Common myeloid progenitor, CD34-positive (primary cell): ENCODE results near the gene DGKB.

Experiments
- CTCF ChIA-PET: fragments of 350-600 bp; sonication (Branson Sonifier 250); formaldehyde crosslinking; loops from one replicate; lab custom pipeline; 2021; ENCODE audit warnings: antibody characterized with exemption; lab: Charles Lee
- POLR2A ChIA-PET: fragments of 350-600 bp; sonication (Branson Sonifier 250); formaldehyde crosslinking; loops from one replicate; lab custom pipeline; 2021; ENCODE audit warnings: antibody characterized with exemption; lab: Charles Lee
- DNase-seq, 3 donors: peaks; one replicate each; pipeline versions ENCODE4 v3.0.0 to v3.0.0-alpha.2; 2013
- H3K27ac ChIP-seq, 2 experiments: 1 replicate in 1 of 2; 2 replicates in 1 of 2; pipeline ENCODE4 v1.7.0; 2013; ENCODE audit warnings: inconsistent platforms in 2 of 2, low read length in 2 of 2, mild to moderate bottlenecking in 2 of 2, low read depth in 1 of 2, moderate library complexity in 1 of 2; ENCODE audit not compliant: severe bottlenecking in 2 of 2, insufficient read depth in 1 of 2, poor library complexity in 1 of 2
- H3K27me3 ChIP-seq, 5 experiments: replicated peaks in 2 of 5; 1 replicate in 3 of 5; 2 replicates in 2 of 5; pipeline versions ENCODE4 v1.6.1 to v1.7.0; 2013; ENCODE audit warnings: low read length in 4 of 5, mild to moderate bottlenecking in 2 of 5, moderate library complexity in 2 of 5, inconsistent platforms in 1 of 5; ENCODE audit not compliant: insufficient read depth in 5 of 5, control insufficient read depth in 4 of 5
- H3K36me3 ChIP-seq, 4 experiments: 1 replicate in 2 of 4; 2 replicates in 2 of 4; pipeline versions ENCODE4 v1.6.1 to v1.7.0; 2013; ENCODE audit warnings: low read length in 3 of 4, control low read depth in 1 of 4, mild to moderate bottlenecking in 1 of 4; ENCODE audit not compliant: control insufficient read depth in 4 of 4, insufficient read depth in 4 of 4
- H3K4me1 ChIP-seq, 4 experiments: 1 replicate in 3 of 4; 2 replicates in 1 of 4; pipeline versions ENCODE4 v1.6.1 to v1.7.1; 2013; ENCODE audit warnings: low read length in 3 of 4, mild to moderate bottlenecking in 3 of 4, control low read depth in 1 of 4, inconsistent platforms in 1 of 4, moderate library complexity in 1 of 4; ENCODE audit not compliant: control insufficient read depth in 4 of 4, insufficient read depth in 4 of 4; ENCODE audit errors: control extremely low read depth in 1 of 4
- H3K4me3 ChIP-seq, 7 experiments: 1 replicate in 4 of 7; 2 replicates in 3 of 7; pipeline versions ENCODE4 v1.5.1 to v1.7.0; 2013; ENCODE audit warnings: mild to moderate bottlenecking in 7 of 7, low read length in 6 of 7, moderate library complexity in 6 of 7, inconsistent platforms in 2 of 7, low read depth in 2 of 7, control low read depth in 1 of 7; ENCODE audit not compliant: insufficient read depth in 4 of 7, control insufficient read depth in 1 of 7; ENCODE audit errors: extremely low read depth in 1 of 7
- H3K9me3 ChIP-seq, 5 experiments: 1 replicate in 4 of 5; 2 replicates in 1 of 5; pipeline versions ENCODE4 v1.6.1 to v1.7.1; 2013; ENCODE audit warnings: low read length in 4 of 5, mild to moderate bottlenecking in 2 of 5, inconsistent platforms in 1 of 5, low read depth in 1 of 5, moderate library complexity in 1 of 5; ENCODE audit not compliant: control insufficient read depth in 4 of 5, insufficient read depth in 2 of 5; ENCODE audit errors: control extremely low read depth in 1 of 5
- WGBS: methylation state at CpG from one replicate; pipeline ENCODE4 v1.1.5; 2013; ENCODE audit not compliant: insufficient coverage; 5-methylcytosine and 5-hydroxymethylcytosine counted together

DGKB gene

GRCh38 chr7:14739841-14740185 is 162.7 kb downstream of the DGKB start:
- H3K27me3 ChIP-seq = no peaks in the 10 kb centered on the region
- over 99% methylated on average over 11 of the region's 12 CpGs for WGBS
- CTCF ChIA-PET = no interaction called here
- no peak overlapping the region for H3K27ac ChIP-seq
- peaks cover 0 to 21% (median 5%) of the 10 kb centered on the region in 5 experiments for H3K9me3 ChIP-seq
- no peak overlapping the region for H3K4me3 ChIP-seq
- peaks cover 0 to 5% (median 0%) of the 10 kb centered on the region in 4 experiments for H3K4me1 ChIP-seq
- DNase-seq = no peak
- POLR2A ChIA-PET = no interaction called here
- H3K36me3 ChIP-seq = no peaks in the 10 kb centered on the region

DNA sequence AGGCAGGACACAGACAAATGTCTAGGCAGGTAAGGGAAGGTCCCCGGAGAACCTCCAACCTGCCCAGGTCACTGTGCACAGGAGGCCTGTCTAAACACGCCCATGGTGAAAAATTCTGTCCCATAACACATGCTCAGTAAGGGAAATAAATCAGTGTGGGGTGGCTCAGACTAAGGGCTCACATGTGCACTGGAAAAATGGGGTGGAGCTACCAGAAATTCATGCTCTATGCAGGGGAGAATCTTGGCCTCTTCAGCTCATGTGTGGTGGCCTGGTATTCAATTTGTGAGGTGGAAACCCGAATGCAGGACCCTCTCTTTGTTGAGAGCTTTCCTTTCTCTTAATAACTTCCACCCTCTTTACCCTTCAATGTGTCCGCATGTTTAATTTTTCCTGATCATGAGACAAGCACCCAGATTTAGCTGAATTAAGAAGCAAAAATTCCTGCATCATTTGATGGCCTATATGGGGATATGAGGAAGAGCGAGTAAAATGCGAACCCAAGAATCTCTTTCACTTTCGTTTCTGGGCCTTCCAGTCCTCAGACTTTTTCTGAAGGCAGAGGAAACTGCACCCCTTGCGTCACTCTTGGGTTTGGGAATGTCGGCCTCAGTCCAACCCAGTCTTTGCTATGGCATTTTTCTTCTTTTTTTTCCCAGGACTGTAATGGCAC is 163.2 kb downstream of the DGKB start:
- no peaks in the 10 kb centered on the region for H3K27me3 ChIP-seq
- no peaks in the 10 kb centered on the region for H3K36me3 ChIP-seq
- POLR2A ChIA-PET = no interaction called here
- CTCF ChIA-PET = no interaction called here
- 84% methylated on average over 8 of the region's 9 CpGs for WGBS
- no peak for DNase-seq
- peaks cover 0 to 19% (median 5%) of the 10 kb centered on the region in 5 experiments for H3K9me3 ChIP-seq
- H3K27ac ChIP-seq = no peak overlapping the region
- H3K4me1 ChIP-seq = peaks cover 0 to 5% (median 0%) of the 10 kb centered on the region in 4 experiments
- no peak overlapping the region for H3K4me3 ChIP-seq

DNA sequence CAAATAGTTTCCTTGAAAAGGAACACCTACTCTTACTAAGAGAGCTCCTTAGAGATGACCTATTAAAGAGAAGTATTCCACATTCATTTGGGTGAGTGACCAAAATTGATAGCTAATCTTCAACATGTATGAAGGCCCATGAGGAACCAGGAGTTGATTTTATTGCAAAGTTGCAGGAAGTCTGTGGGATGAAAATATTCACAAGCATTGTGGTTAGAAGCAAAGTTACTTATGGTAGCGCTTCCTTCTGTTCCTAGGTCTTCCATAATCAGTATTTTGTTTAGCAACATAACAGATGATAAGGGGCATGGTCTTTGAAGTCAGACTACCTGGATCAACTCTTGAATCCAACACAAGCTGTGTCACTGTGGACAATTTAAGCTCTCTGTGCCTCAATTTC is 164.5 kb downstream of the DGKB start:
- DNase-seq = no peak
- no CpG with 5 or more reads among the region's 1 CpG for WGBS

GRCh38 chr7:14734839-14735321 is 167.7 kb downstream of the DGKB start:
- CTCF ChIA-PET = no interaction called here

More for the DNA sequence above, 164.5 kb downstream of the DGKB start:
- Histone ChIP-seq H3K27me3 (no peaks in the 10 kb centered on the region), H3K36me3 (no peaks in the 10 kb centered on the region), H3K27ac (no peak overlapping the region), H3K9me3 (peaks cover 0 to 15% (median 5%) of the 10 kb centered on the region in 5 experiments), H3K4me1 (peaks cover 0 to 5% (median 0%) of the 10 kb centered on the region in 4 experiments), H3K4me3 (no peak overlapping the region)
- POLR2A ChIA-PET = no interaction called here
- CTCF ChIA-PET = no interaction called here

DNA sequence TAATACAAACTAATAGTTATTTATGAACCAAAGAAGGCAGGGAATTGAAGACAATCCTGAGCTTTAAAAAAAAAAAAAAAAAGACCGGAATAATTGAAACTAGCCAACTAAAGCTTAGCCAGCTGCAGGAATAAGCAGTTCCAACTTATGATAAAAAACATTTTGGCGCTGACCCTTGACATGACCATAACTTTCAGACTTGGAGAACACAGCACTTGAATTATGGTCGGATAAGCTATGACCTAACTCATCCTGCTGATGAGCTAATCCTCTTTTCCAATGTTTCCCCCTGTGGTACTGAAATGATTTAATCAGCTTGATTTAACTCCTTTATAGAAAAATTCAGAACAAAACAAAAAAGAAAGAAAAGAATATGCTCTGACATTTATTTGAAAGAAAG is 181.8 kb downstream of the DGKB start:
- ChIA-PET POLR2A (no interaction called here), CTCF (no interaction called here)
- 100% methylated on average over 2 of the region's 3 CpGs for WGBS
- DNase-seq = no peak
- Histone ChIP-seq H3K4me3 (no peak overlapping the region), H3K27me3 (no peaks in the 10 kb centered on the region), H3K27ac (no peak overlapping the region), H3K9me3 (no peaks in the 10 kb centered on the region), H3K36me3 (no peaks in the 10 kb centered on the region), H3K4me1 (no peaks in the 10 kb centered on the region)

More at GRCh38 chr7:14734839-14735321, 167.7 kb downstream of the DGKB start:
- H3K9me3 ChIP-seq = peaks cover 0 to 4% (median 0%) of the 10 kb centered on the region in 5 experiments
- no peak for DNase-seq
- no peak overlapping the region for H3K27ac ChIP-seq
- H3K27me3 ChIP-seq = no peaks in the 10 kb centered on the region
- 73% methylated on average over 8 of the region's 9 CpGs for WGBS
- no peaks in the 10 kb centered on the region for H3K36me3 ChIP-seq
- H3K4me1 ChIP-seq = peaks cover 0 to 5% (median 0%) of the 10 kb centered on the region in 4 experiments
- H3K4me3 ChIP-seq = no peak overlapping the region
- POLR2A ChIA-PET = no interaction called here

DNA sequence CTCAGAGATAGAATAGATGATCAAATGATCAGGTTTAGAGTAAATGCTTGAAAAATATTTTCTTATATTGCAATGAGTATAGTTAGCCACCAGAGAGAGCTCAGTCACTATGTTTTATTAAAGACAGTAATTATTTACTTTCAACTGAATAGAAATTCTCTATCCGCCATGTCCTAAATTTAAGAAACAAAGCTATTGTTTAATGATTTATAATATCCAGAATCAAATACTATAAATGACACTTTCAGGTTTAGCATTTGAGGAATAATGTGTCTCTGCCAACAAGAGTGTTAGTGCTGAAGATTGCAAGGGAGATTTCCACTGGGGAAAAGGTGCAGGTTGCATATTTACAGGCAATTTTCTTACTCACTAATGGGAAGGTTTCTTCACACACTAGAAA is 184.7 kb downstream of the DGKB start:
- ChIA-PET CTCF (interaction anchor here (0.7 kb wide), 1 partner anchor 26 kb away, joined by 3 read pairs; no protein-coding TSS in a partner anchor), POLR2A (interaction anchor here (0.6 kb wide), 1 partner anchor 299 kb away, joined by 3 read pairs; no protein-coding TSS in a partner anchor)
- no peak overlapping the region for H3K27ac ChIP-seq
- peaks cover 0 to 4% (median 0%) of the 10 kb centered on the region in 5 experiments for H3K27me3 ChIP-seq
- H3K9me3 ChIP-seq = no peaks in the 10 kb centered on the region
- H3K4me3 ChIP-seq = no peak overlapping the region
- no peaks in the 10 kb centered on the region for H3K4me1 ChIP-seq
- DNase-seq = no peak
- no CpG with 5 or more reads among the region's 1 CpG for WGBS
- H3K36me3 ChIP-seq = no peaks in the 10 kb centered on the region

- CTCF ChIA-PET = interaction anchor here (0.7 kb wide), 1 partner anchor 26 kb away, joined by 3 read pairs; no protein-coding TSS in a partner anchor
- H3K27me3 ChIP-seq = peaks cover 0 to 4% (median 0%) of the 10 kb centered on the region in 5 experiments
- H3K4me1 ChIP-seq = no peaks in the 10 kb centered on the region
- no peak overlapping the region for H3K4me3 ChIP-seq
- no peak overlapping the region for H3K27ac ChIP-seq
- H3K9me3 ChIP-seq = no peaks in the 10 kb centered on the region
- POLR2A ChIA-PET = interaction anchor here (0.6 kb wide), 1 partner anchor 300 kb away, joined by 3 read pairs; no protein-coding TSS in a partner anchor
- H3K36me3 ChIP-seq = no peaks in the 10 kb centered on the region
- no peak for DNase-seq
These were observed 185.4 kb downstream of the DGKB start for GRCh38 chr7:14717169-14717568.
